Liver (tissue), 9 donors: ENCODE measurements around the gene TSPAN18. TPM values are rescaled to one million over a fixed set of nuclear protein-coding genes. Genes with fewer than 3 reads are reported as not detected.

ENCODE experiments used
- DNase-seq: peaks from one replicate; pipeline ENCODE4 v3.0.0-alpha.2; 2017; ENCODE audit warnings: low spot score
- H3K27ac ChIP-seq, 2 donors: one replicate each; pipeline ENCODE4 v1.7.0; 2013; ENCODE audit warnings: inconsistent platforms in 2 of 2, low read length in 2 of 2, control low read depth in 1 of 2, low read depth in 1 of 2, mild to moderate bottlenecking in 1 of 2
- H3K27me3 ChIP-seq, 4 donors: one replicate each; pipeline versions ENCODE4 v1.6.1 to v1.7.0; 2013; ENCODE audit warnings: low read length in 3 of 4, inconsistent platforms in 1 of 4, mild to moderate bottlenecking in 1 of 4, moderate library complexity in 1 of 4; ENCODE audit not compliant: control insufficient read depth in 4 of 4, insufficient read depth in 4 of 4
- H3K36me3 ChIP-seq, 4 donors: one replicate each; pipeline versions ENCODE4 v1.6.1 to v1.7.0; 2013; ENCODE audit warnings: low read length in 3 of 4, mild to moderate bottlenecking in 3 of 4, low read depth in 1 of 4, moderate library complexity in 1 of 4; ENCODE audit not compliant: control insufficient read depth in 4 of 4, insufficient read depth in 3 of 4
- H3K4me1 ChIP-seq, 4 donors: one replicate each; pipeline versions ENCODE4 v1.6.1 to v1.7.0; 2013; ENCODE audit warnings: low read length in 3 of 4, mild to moderate bottlenecking in 3 of 4, moderate library complexity in 1 of 4; ENCODE audit not compliant: control insufficient read depth in 4 of 4, insufficient read depth in 4 of 4
- H3K4me3 ChIP-seq, 3 donors: one replicate each; pipeline versions ENCODE4 v1.6.1 to v1.7.0; 2013; ENCODE audit warnings: low read length in 3 of 3, control low read depth in 1 of 3, low read depth in 1 of 3, mild to moderate bottlenecking in 1 of 3
- H3K9ac ChIP-seq, 2 donors: one replicate each; pipeline ENCODE4 v1.7.0; 2013; ENCODE audit warnings: low read length in 2 of 2, mild to moderate bottlenecking in 2 of 2, moderate library complexity in 2 of 2, control low read depth in 1 of 2, low read depth in 1 of 2
- H3K9me3 ChIP-seq, 4 donors: one replicate each; pipeline versions ENCODE4 v1.6.1 to v1.7.0; 2013; ENCODE audit warnings: low read length in 3 of 4; ENCODE audit not compliant: control insufficient read depth in 4 of 4
- ATF3 ChIP-seq: IDR thresholded peaks from 2 replicates; pipeline ENCODE4 v1.6.1; 2016; ENCODE audit warnings: antibody characterized with exemption
- CTCF ChIP-seq: fragments of 150-350 bp; IDR thresholded peaks from 2 replicates; pipeline ENCODE4 v1.5.1; 2017; ENCODE audit warnings: improper control_type of control experiment, low read depth, low read length; ENCODE audit not compliant: missing input control
- EGR1 ChIP-seq, 2 donors: IDR thresholded peaks; 2 replicates each; pipeline ENCODE4 v1.6.1; 2016 to 2018; ENCODE audit warnings: antibody characterized with exemption in 2 of 2, low read depth in 2 of 2
- FOXA1 ChIP-seq: IDR thresholded peaks from 2 replicates; pipeline ENCODE4 v1.6.1; 2016; ENCODE audit warnings: antibody characterized with exemption
- FOXA2 ChIP-seq: IDR thresholded peaks from 2 replicates; pipeline ENCODE4 v1.6.1; 2016; ENCODE audit warnings: antibody characterized with exemption
- GABPA ChIP-seq, 2 donors: IDR thresholded peaks in 1 of 2; conservative IDR thresholded peaks in 1 of 2; 2 replicates each; pipeline ENCODE4 v1.6.1; 2016; ENCODE audit warnings: antibody characterized with exemption in 2 of 2, mild to moderate bottlenecking in 1 of 2, moderate library complexity in 1 of 2
- HNF4A ChIP-seq, 2 donors: conservative IDR thresholded peaks; 2 replicates each; pipeline ENCODE4 v1.6.1; 2016; ENCODE audit warnings: antibody characterized with exemption in 2 of 2, mild to moderate bottlenecking in 2 of 2
- HNF4G ChIP-seq: IDR thresholded peaks from 2 replicates; pipeline ENCODE4 v1.6.1; 2016; ENCODE audit warnings: antibody characterized with exemption
- JUND ChIP-seq, 2 donors: IDR thresholded peaks; 2 replicates each; pipeline ENCODE4 v1.6.1; 2016; ENCODE audit warnings: antibody characterized with exemption in 2 of 2
- MAX ChIP-seq: IDR thresholded peaks from 2 replicates; pipeline ENCODE4 v1.6.1; 2016; ENCODE audit warnings: antibody characterized with exemption
- NR2F2 ChIP-seq: IDR thresholded peaks from 2 replicates; pipeline ENCODE4 v1.6.1; 2016; ENCODE audit warnings: antibody characterized with exemption
- RAD21 ChIP-seq, 2 donors: IDR thresholded peaks; 2 replicates each; pipeline ENCODE4 v1.6.1; 2016; ENCODE audit warnings: antibody characterized with exemption in 2 of 2, mild to moderate bottlenecking in 2 of 2
- RXRA ChIP-seq, 2 donors: IDR thresholded peaks; 2 replicates each; pipeline ENCODE4 v1.6.1; 2017 to 2018; ENCODE audit warnings: antibody characterized with exemption in 2 of 2, mild to moderate bottlenecking in 1 of 2
- SP1 ChIP-seq: IDR thresholded peaks from 2 replicates; pipeline ENCODE4 v1.6.1; 2018; ENCODE audit warnings: antibody characterized with exemption, mild to moderate bottlenecking
- TAF1 ChIP-seq: conservative IDR thresholded peaks from 2 replicates; pipeline ENCODE4 v1.6.1; 2016; ENCODE audit warnings: antibody characterized with exemption, mild to moderate bottlenecking
- YY1 ChIP-seq: IDR thresholded peaks from 2 replicates; pipeline ENCODE4 v1.6.1; 2016; ENCODE audit warnings: antibody characterized with exemption, mild to moderate bottlenecking
- WGBS: extraction: QIAGEN DNeasy Blood & Tissue Kit; methylation state at CpG from one replicate; pipeline ENCODE4 v1.1.7; 2013; 5-methylcytosine and 5-hydroxymethylcytosine counted together
- polyA plus RNA-seq, 2 donors: library from polyadenylated mRNA; stranded (reverse) in 1 of 2; unstranded in 1 of 2; fragments of 200-250 nt in 1 of 2; fragments of >200 nt in 1 of 2; fragmentation: Nextera tagmentation in 1 of 2; extraction: Ambion mirVana in 1 of 2; gene quantifications; one replicate each; pipeline versions ENCODE4 v1.2.1 to v1.2.3, GENCODE V29; 2013 to 2015
- total RNA-seq, 2 donors: library from RNA; depleted of rRNA; stranded (reverse); fragments of >200 nt; gene quantifications; one replicate each; pipeline ENCODE4 v1.2.3, GENCODE V29; 2014
- TF ChIP-seq, protein P1 (sequence below): IDR thresholded peaks from 2 replicates; pipeline ENCODE4 v1.6.1; 2016; ENCODE audit warnings: antibody characterized with exemption
- TF ChIP-seq, protein P2 (sequence below): IDR thresholded peaks from 2 replicates; pipeline ENCODE4 v1.6.1; 2016; ENCODE audit warnings: antibody characterized with exemption, mild to moderate bottlenecking
- donor health status: healthy.
- donor health status: healthy.
- donor health status: healthy.
- donor health status: healthy.
- donor health status: healthy.

The TSPAN18 gene
- total and polyA plus RNA-seq, 4 donors: 1.2 to 5.0 (median 2.8) TPM

DNA sequence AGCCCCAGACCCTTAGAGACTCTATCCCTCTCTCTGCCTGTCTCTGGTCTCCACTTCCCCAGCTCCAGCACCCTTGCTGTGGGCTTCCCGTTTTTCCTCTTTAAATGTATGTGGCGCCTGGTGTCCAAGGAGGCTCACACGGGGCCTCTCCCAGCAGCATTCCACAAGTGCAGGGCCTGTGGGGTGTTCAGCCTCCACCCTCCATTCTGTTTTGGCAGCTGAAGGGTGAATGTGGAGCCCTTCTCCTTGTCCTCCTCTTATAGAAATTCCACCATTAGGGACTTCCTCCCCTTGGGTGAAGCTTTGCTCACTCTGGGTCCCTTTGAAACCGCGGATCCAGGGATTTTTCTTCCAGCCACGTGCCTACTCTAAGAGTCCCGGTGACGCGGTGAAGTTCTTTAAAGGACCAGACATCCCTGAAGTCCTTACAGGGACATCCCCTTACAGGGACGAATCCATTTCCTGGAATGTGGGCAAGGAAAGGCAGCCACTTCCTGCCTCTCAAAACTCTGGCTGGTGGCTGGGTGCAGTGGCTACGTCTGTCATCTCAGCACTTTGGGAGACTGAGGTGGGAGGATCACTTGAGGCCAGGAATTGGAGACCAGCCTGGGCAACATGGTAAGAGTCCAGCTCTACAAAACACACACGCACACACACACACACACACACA, 1.6 kb upstream of the TSPAN18 start:
- peaks cover 0 to 7% (median 0%) of the 10 kb centered on the region in 4 donors for H3K27me3 ChIP-seq
- H3K27ac ChIP-seq: no peak overlapping the region
- 69% methylated on average over 12 of the region's 12 CpGs for WGBS
- H3K9ac ChIP-seq: no peak overlapping the region
- peaks cover 3 to 16% (median 7%) of the 10 kb centered on the region in 4 donors for H3K4me1 ChIP-seq
- TF ChIP-seq, protein P1, sequence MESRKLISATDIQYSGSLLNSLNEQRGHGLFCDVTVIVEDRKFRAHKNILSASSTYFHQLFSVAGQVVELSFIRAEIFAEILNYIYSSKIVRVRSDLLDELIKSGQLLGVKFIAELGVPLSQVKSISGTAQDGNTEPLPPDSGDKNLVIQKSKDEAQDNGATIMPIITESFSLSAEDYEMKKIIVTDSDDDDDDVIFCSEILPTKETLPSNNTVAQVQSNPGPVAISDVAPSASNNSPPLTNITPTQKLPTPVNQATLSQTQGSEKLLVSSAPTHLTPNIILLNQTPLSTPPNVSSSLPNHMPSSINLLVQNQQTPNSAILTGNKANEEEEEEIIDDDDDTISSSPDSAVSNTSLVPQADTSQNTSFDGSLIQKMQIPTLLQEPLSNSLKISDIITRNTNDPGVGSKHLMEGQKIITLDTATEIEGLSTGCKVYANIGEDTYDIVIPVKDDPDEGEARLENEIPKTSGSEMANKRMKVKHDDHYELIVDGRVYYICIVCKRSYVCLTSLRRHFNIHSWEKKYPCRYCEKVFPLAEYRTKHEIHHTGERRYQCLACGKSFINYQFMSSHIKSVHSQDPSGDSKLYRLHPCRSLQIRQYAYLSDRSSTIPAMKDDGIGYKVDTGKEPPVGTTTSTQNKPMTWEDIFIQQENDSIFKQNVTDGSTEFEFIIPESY: no peak
- TF ChIP-seq JUND (IDR thresholded peaks at IDR 0.05): no peak
- TF ChIP-seq NR2F2: no peak
- no peak for TF ChIP-seq HNF4G
- TF ChIP-seq RXRA (IDR thresholded peaks at IDR 0.05): no peak
- TF ChIP-seq ATF3: no peak
- no peak for TF ChIP-seq TAF1
- TF ChIP-seq MAX: no peak
- TF ChIP-seq FOXA2: no peak
- TF ChIP-seq GABPA (IDR thresholded peaks at IDR 0.05 in 1 of 2, conservative IDR thresholded peaks at IDR 0.05 in 1 of 2): no peak
- TF ChIP-seq SP1: no peak
- TF ChIP-seq RAD21 (IDR thresholded peaks at IDR 0.05): no peak
- no peaks in the 10 kb centered on the region for H3K9me3 ChIP-seq
- no peaks in the 10 kb centered on the region for H3K36me3 ChIP-seq
- DNase-seq: no peak
- no peak overlapping the region for H3K4me3 ChIP-seq

- no peaks in the 10 kb centered on the region for H3K9me3 ChIP-seq
- no peaks in the 10 kb centered on the region for H3K36me3 ChIP-seq
- TF ChIP-seq FOXA1 (no peak), HNF4A (conservative IDR thresholded peaks at IDR 0.05) (no peak), TAF1 (no peak), YY1 (no peak), NR2F2 (no peak), SP1 (no peak), ATF3 (no peak), FOXA2 (no peak), GABPA (IDR thresholded peaks at IDR 0.05 in 1 of 2, conservative IDR thresholded peaks at IDR 0.05 in 1 of 2) (no peak), RAD21 (IDR thresholded peaks at IDR 0.05) (no peak), MAX (no peak), RXRA (IDR thresholded peaks at IDR 0.05) (no peak), HNF4G (no peak), CTCF (no peak), EGR1 (IDR thresholded peaks at IDR 0.05; ENCODE audit: low read depth in 2 of 2) (no peak)
- TF ChIP-seq, protein P1: no peak
- TF ChIP-seq, protein P2, sequence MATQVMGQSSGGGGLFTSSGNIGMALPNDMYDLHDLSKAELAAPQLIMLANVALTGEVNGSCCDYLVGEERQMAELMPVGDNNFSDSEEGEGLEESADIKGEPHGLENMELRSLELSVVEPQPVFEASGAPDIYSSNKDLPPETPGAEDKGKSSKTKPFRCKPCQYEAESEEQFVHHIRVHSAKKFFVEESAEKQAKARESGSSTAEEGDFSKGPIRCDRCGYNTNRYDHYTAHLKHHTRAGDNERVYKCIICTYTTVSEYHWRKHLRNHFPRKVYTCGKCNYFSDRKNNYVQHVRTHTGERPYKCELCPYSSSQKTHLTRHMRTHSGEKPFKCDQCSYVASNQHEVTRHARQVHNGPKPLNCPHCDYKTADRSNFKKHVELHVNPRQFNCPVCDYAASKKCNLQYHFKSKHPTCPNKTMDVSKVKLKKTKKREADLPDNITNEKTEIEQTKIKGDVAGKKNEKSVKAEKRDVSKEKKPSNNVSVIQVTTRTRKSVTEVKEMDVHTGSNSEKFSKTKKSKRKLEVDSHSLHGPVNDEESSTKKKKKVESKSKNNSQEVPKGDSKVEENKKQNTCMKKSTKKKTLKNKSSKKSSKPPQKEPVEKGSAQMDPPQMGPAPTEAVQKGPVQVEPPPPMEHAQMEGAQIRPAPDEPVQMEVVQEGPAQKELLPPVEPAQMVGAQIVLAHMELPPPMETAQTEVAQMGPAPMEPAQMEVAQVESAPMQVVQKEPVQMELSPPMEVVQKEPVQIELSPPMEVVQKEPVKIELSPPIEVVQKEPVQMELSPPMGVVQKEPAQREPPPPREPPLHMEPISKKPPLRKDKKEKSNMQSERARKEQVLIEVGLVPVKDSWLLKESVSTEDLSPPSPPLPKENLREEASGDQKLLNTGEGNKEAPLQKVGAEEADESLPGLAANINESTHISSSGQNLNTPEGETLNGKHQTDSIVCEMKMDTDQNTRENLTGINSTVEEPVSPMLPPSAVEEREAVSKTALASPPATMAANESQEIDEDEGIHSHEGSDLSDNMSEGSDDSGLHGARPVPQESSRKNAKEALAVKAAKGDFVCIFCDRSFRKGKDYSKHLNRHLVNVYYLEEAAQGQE: no peak
- H3K9ac ChIP-seq: no peak overlapping the region
- no peak overlapping the region for H3K4me3 ChIP-seq
- 74% methylated on average over 10 of the region's 10 CpGs for WGBS
- no peak for DNase-seq
- peaks cover 0 to 7% (median 0%) of the 10 kb centered on the region in 4 donors for H3K27me3 ChIP-seq
- H3K27ac ChIP-seq: no peak overlapping the region
- peaks cover 3 to 16% (median 7%) of the 10 kb centered on the region in 4 donors for H3K4me1 ChIP-seq
These were observed 942 bp upstream of the TSPAN18 start for GRCh38 chr11:44725757-44726282.
